A673 (cell line): ENCODE data around the gene KDM4B. TPM values are rescaled to one million over a fixed set of nuclear protein-coding genes. Genes with fewer than 3 reads are reported as not detected.

Experiments
- BruUV-seq: library from RNA; stranded (reverse); fragments of 400-500 nt; replicated peaks from 2 replicates; lab custom pipeline; 2021; lab: Mats Ljungman, UMichigan
- CTCF ChIA-PET: fragments of 300-600 bp; sonication (Branson Sonifier 250); formaldehyde crosslinking; loops from one replicate; lab custom pipeline; 2022; ENCODE audit warnings: antibody characterized with exemption; lab: Charles Lee
- POLR2A ChIA-PET: fragments of 300-600 bp; sonication (Branson Sonifier 250); formaldehyde crosslinking; loops from one replicate; lab custom pipeline; 2022; ENCODE audit warnings: antibody characterized with exemption; ENCODE audit not compliant: low non-redundant PET; lab: Charles Lee
- DNase-seq: peaks from one replicate; pipeline ENCODE4 v3.0.0-alpha.2; 2015; ENCODE audit warnings: low spot score
- H3K27ac ChIP-seq: fragments of 200-600 bp; sonication (generic); 2 replicates; pipeline ENCODE4 v1.5.1; 2016; ENCODE audit warnings: mixed run types, low read depth, mild to moderate bottlenecking, mixed read lengths, antibody characterized with exemption, low read length; ENCODE audit not compliant: poor library complexity, severe bottlenecking
- H3K27me3 ChIP-seq: fragments of 200-600 bp; sonication (generic); replicated peaks from 2 replicates; pipeline ENCODE4 v1.6.1; 2017; ENCODE audit warnings: mixed run types, low read depth, mild to moderate bottlenecking, mixed read lengths, antibody characterized with exemption, low read length; ENCODE audit not compliant: insufficient read depth, poor library complexity
- H3K36me3 ChIP-seq: fragments of 200-600 bp; sonication (generic); 2 replicates; pipeline ENCODE4 v1.6.1; 2016; ENCODE audit warnings: mixed run types, mild to moderate bottlenecking, mixed read lengths, antibody characterized with exemption, low read length; ENCODE audit not compliant: insufficient read depth, poor library complexity, severe bottlenecking
- H3K4me1 ChIP-seq: fragments of 200-600 bp; sonication (generic); 2 replicates; pipeline ENCODE4 v1.6.1; 2017; ENCODE audit warnings: mixed run types, mild to moderate bottlenecking, mixed read lengths, antibody characterized with exemption, low read length; ENCODE audit not compliant: insufficient read depth, poor library complexity, severe bottlenecking
- H3K4me3 ChIP-seq: fragments of 200-600 bp; sonication (generic); 2 replicates; pipeline ENCODE4 v1.5.1; 2016; ENCODE audit warnings: low read depth, mixed run types, mild to moderate bottlenecking, mixed read lengths, low read length; ENCODE audit not compliant: poor library complexity, severe bottlenecking
- H3K9me3 ChIP-seq: fragments of 200-600 bp; sonication (generic); 2 replicates; pipeline ENCODE4 v1.6.1; 2016; ENCODE audit warnings: mixed run types, low read depth, mild to moderate bottlenecking, mixed read lengths, antibody characterized with exemption, low read length; ENCODE audit not compliant: poor library complexity, severe bottlenecking
- EZH2 ChIP-seq: fragments of 200-600 bp; sonication (generic); IDR thresholded peaks from 2 replicates; pipeline ENCODE4 v1.6.1; 2017; ENCODE audit warnings: borderline replicate concordance, low read depth, mild to moderate bottlenecking, mixed read lengths, antibody characterized with exemption, low read length; ENCODE audit not compliant: poor library complexity, severe bottlenecking
- intact Hi-C: fragments of 100-400 bp; cut with micrococcal nuclease; formaldehyde crosslinking; loops from one replicate; pipeline ENCODE4 v1.10.0; 2022; ENCODE audit not compliant: unreplicated experiment
- total RNA-seq: library from RNA; stranded (reverse); gene quantifications from 2 replicates; pipeline ENCODE4 v1.2.3, GENCODE V29; 2021
- TF ChIP-seq, protein P1 (sequence below): fragments of 300-800, 200-600 bp; sonication (generic); conservative IDR thresholded peaks from 2 replicates; pipeline ENCODE4 v1.5.1; 2017; ENCODE audit warnings: low read depth, mild to moderate bottlenecking, antibody characterized with exemption, low read length, moderate library complexity, mixed read lengths

The KDM4B gene
- total RNA-seq, 1 experiment from 2014 or later = 30.0 TPM

GRCh38 chr19:5165697-5166019, 196.7 kb downstream of the KDM4B start:
- no TSS peak for BruUV-seq

DNA sequence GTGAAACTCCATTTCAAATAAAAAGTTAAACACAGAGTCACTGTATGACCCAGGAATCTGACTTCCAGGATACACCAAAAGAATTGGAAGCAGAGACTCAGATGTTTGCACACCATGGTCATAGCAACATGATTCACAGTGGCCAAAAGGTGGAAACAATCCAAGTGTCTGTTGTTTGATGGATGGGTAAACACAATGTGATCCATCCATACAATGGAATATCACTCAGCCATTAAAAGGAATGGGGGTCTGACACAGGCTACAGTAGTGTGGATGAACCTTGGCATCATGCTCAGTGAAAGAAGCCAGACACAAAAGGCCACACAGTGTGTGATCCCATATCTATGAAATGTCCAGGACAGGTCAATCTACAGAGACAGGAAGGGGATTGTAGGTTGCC, 197.3 kb downstream of the KDM4B start:
- no peaks in the 10 kb centered on the region for H3K36me3 ChIP-seq
- no peak for DNase-seq
- BruUV-seq = no TSS peak
- no peak for TF ChIP-seq EZH2
- TF ChIP-seq, protein P1, sequence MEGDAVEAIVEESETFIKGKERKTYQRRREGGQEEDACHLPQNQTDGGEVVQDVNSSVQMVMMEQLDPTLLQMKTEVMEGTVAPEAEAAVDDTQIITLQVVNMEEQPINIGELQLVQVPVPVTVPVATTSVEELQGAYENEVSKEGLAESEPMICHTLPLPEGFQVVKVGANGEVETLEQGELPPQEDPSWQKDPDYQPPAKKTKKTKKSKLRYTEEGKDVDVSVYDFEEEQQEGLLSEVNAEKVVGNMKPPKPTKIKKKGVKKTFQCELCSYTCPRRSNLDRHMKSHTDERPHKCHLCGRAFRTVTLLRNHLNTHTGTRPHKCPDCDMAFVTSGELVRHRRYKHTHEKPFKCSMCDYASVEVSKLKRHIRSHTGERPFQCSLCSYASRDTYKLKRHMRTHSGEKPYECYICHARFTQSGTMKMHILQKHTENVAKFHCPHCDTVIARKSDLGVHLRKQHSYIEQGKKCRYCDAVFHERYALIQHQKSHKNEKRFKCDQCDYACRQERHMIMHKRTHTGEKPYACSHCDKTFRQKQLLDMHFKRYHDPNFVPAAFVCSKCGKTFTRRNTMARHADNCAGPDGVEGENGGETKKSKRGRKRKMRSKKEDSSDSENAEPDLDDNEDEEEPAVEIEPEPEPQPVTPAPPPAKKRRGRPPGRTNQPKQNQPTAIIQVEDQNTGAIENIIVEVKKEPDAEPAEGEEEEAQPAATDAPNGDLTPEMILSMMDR = no peak
- POLR2A ChIA-PET = no interaction called here
- CTCF ChIA-PET = no interaction called here
- intact Hi-C loops = no loop called here
- H3K4me1 ChIP-seq = no peaks in the 10 kb centered on the region
- H3K27ac ChIP-seq = no peak overlapping the region
- no peaks in the 10 kb centered on the region for H3K9me3 ChIP-seq
- H3K27me3 ChIP-seq = no peaks in the 10 kb centered on the region
- no peak overlapping the region for H3K4me3 ChIP-seq

More at GRCh38 chr19:5165697-5166019, 196.7 kb downstream of the KDM4B start:
- H3K9me3 ChIP-seq = no peaks in the 10 kb centered on the region
- H3K27me3 ChIP-seq = no peaks in the 10 kb centered on the region
- no peak for DNase-seq
- intact Hi-C loops = no loop called here
- H3K4me1 ChIP-seq = no peaks in the 10 kb centered on the region
- CTCF ChIA-PET = no interaction called here
- H3K27ac ChIP-seq = no peak overlapping the region
- H3K36me3 ChIP-seq = no peaks in the 10 kb centered on the region
- TF ChIP-seq, protein P1 = no peak
- TF ChIP-seq EZH2 = no peak
- H3K4me3 ChIP-seq = no peak overlapping the region
- POLR2A ChIA-PET = no interaction called here

DNA sequence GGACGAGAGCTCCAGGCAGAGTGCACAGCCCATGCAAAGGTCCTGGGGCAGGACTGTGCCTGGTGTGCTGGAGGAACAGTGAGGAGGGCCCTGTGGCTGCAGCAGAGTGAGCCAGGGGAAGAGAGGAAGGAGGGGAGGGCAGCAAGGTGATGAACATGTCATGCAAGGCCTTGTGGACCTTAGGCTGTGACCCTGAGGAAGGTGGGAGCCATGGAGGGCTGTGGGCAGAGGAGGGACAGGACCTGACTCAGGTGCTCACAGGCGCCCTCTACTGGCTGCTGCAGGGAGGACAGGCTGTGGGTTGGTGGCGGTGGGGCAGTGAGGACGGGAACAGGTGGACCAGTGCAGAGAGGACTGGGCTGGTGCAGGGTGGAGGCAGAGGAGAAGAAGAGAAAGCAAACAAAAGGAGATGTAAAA, 201.4 kb downstream of the KDM4B start:
- Histone ChIP-seq H3K27me3 (no peaks in the 10 kb centered on the region), H3K4me1 (no peaks in the 10 kb centered on the region), H3K4me3 (no peak overlapping the region), H3K27ac (no peak overlapping the region), H3K36me3 (no peaks in the 10 kb centered on the region), H3K9me3 (no peaks in the 10 kb centered on the region)
- no peak for DNase-seq
- CTCF ChIA-PET = no interaction called here
- BruUV-seq = no TSS peak
- TF ChIP-seq, protein P1 = peak; percentile 64
- TF ChIP-seq EZH2 = no peak
- POLR2A ChIA-PET = no interaction called here
- intact Hi-C loops = no loop called here
